Muscle layer of duodenum (tissue), 2 donors: Measurements from ENCODE around the gene SLC66A2.

Experiments
- H3K27ac ChIP-seq: one replicate; pipeline ENCODE4 v1.7.0; 2013; ENCODE audit warnings: mild to moderate bottlenecking, low read length
- H3K27me3 ChIP-seq: one replicate; pipeline ENCODE4 v1.7.0; 2013; ENCODE audit warnings: low read depth, mild to moderate bottlenecking, control low read depth, low read length
- H3K36me3 ChIP-seq, 2 donors: one replicate each; pipeline ENCODE4 v1.7.0; 2013; ENCODE audit warnings: low read length in 2 of 2, control low read depth in 1 of 2, mild to moderate bottlenecking in 1 of 2; ENCODE audit not compliant: insufficient read depth in 2 of 2, control insufficient read depth in 1 of 2
- H3K4me1 ChIP-seq, 2 donors: one replicate each; pipeline ENCODE4 v1.7.0; 2013; ENCODE audit warnings: low read length in 2 of 2, mild to moderate bottlenecking in 2 of 2, control low read depth in 1 of 2, moderate library complexity in 1 of 2; ENCODE audit not compliant: insufficient read depth in 2 of 2, control insufficient read depth in 1 of 2
- H3K4me3 ChIP-seq, 2 donors: one replicate each; pipeline ENCODE4 v1.7.0; 2013; ENCODE audit warnings: low read length in 2 of 2, low read depth in 1 of 2, mild to moderate bottlenecking in 1 of 2
- H3K9me3 ChIP-seq, 2 donors: one replicate each; pipeline ENCODE4 v1.7.0; 2013; ENCODE audit warnings: low read length in 2 of 2, control low read depth in 1 of 2, mild to moderate bottlenecking in 1 of 2; ENCODE audit not compliant: control insufficient read depth in 1 of 2
- donor health status: healthy.

The SLC66A2 gene

GRCh38 chr18:79947881-79948610 is 3.4 kb downstream of the SLC66A2 start:
- H3K27me3 ChIP-seq, result no peaks in the 10 kb centered on the region
- H3K4me1 ChIP-seq, result peaks cover 4 to 48% of the 10 kb centered on the region in 2 donors
- H3K9me3 ChIP-seq, result no peaks in the 10 kb centered on the region
- no peak overlapping the region for H3K4me3 ChIP-seq
- no peak overlapping the region for H3K27ac ChIP-seq
- H3K36me3 ChIP-seq, result peaks cover 2 to 7% of the 10 kb centered on the region in 2 donors

GRCh38 chr18:79947054-79947755 is 4.2 kb downstream of the SLC66A2 start:
- Histone ChIP-seq H3K4me1 (peaks cover 4 to 46% of the 10 kb centered on the region in 2 donors), H3K27me3 (no peaks in the 10 kb centered on the region), H3K36me3 (peaks cover 10 to 16% of the 10 kb centered on the region in 2 donors), H3K27ac (no peak overlapping the region), H3K9me3 (no peaks in the 10 kb centered on the region), H3K4me3 (no peak overlapping the region)

DNA sequence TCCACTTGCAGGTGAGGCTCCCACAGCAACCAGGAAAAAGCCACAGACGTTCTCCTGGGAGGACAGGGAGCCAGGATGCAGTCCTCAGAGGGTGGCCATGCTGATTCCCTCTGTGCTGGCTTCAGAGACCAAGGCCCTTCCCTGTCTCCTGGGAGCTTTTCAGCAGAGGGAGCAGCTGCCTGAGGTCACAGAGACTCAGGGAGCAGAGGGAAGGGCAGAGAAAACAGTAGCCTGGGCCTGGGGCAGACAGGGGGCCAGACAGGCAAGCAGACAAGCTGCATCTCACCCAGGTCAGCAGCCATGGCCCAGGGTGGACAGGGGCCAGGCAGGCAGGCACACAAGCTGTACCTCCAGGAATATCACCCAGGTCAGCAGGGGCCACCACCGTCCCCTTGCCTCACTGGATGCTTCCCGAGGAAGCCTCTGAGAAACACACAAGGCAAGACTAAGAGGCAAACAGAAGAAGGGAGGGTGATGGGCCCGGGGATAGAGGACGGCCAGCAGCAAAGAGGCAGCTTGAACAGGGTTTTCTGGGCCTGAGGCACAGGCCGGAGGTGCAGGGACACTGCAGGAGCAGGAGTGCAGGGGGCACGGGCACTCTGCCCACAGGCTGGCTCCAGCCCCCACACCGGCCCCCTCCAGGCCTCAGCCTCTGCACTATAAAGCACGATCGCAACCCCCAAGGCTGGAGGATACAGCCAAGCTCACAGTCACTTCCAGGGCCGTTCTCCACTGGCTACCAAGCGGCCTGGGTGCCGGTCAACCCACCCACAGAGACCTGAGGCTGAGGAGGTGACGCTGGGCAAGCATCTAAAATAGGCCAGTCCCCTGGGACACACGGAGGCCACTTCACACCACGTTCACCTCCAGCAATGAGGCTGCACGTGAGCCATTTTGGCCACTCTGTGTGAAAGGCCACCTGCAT is 6.1 kb downstream of the SLC66A2 start:
- H3K4me3 ChIP-seq, result no peak overlapping the region
- no peaks in the 10 kb centered on the region for H3K9me3 ChIP-seq
- peaks cover 20 to 34% of the 10 kb centered on the region in 2 donors for H3K36me3 ChIP-seq
- H3K4me1 ChIP-seq, result peaks cover 4 to 40% of the 10 kb centered on the region in 2 donors
- H3K27ac ChIP-seq, result no peak overlapping the region
- H3K27me3 ChIP-seq, result no peaks in the 10 kb centered on the region

DNA sequence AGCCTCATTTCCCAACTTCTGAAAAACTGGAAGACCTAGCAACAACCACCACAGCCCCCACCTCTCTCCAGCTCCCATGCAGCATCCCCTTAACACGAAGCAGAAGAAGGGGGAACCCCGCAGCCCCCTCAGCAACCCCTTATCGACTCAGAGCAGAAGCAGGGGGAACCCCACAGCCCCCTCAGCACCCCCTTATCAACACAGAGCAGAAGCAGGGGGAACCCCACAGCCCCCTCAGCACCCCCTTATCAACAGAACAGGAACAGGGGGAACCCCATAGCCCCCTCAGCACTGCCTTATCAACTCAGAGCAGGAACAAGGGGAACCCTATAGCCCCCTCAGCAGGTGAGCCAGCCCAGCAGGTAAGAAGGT is 6.7 kb downstream of the SLC66A2 start:
- Histone ChIP-seq H3K27me3 (no peaks in the 10 kb centered on the region), H3K4me3 (no peak overlapping the region), H3K9me3 (peaks cover 0 to 3% of the 10 kb centered on the region in 2 donors), H3K27ac (no peak overlapping the region), H3K4me1 (peaks cover 4 to 33% of the 10 kb centered on the region in 2 donors), H3K36me3 (peaks cover 20 to 34% of the 10 kb centered on the region in 2 donors)

DNA sequence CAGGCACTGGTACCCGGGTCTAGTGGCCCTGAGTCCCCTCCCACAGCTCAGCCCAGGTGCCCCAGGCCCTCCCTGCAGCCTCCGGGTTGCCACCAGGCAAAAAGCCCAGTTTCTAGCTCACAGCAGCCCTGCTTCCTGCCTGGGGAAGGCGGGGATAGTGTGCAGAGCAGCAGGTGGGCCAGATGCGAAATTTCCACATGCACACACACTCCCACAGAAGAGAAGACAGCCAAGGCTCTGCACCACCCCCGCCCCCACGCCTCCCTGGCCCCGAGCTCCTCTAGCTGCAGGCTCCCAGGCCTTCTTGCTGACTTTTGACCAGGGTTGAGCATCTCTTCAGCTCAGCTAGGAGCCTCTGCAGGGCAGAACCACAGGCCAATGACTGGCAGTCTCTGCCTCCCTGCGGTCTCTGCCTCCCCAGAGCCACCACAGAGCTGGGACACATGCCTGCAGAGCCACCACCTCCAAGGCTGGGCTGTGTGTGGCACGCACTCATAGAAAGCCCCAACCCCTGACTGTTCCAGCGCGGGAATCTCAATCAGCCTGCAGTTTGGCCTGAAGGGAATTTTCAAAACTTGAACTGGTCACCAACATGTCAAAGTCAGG is 7.2 kb downstream of the SLC66A2 start:
- H3K4me1 ChIP-seq, result peaks cover 4 to 28% of the 10 kb centered on the region in 2 donors
- H3K9me3 ChIP-seq, result peaks cover 0 to 3% of the 10 kb centered on the region in 2 donors
- H3K36me3 ChIP-seq, result peaks cover 20 to 34% of the 10 kb centered on the region in 2 donors
- no peak overlapping the region for H3K27ac ChIP-seq
- H3K4me3 ChIP-seq, result no peak overlapping the region
- no peaks in the 10 kb centered on the region for H3K27me3 ChIP-seq

- H3K27me3 ChIP-seq, result no peaks in the 10 kb centered on the region
- H3K4me1 ChIP-seq, result peaks cover 0 to 23% of the 10 kb centered on the region in 2 donors
- no peak overlapping the region for H3K4me3 ChIP-seq
- H3K36me3 ChIP-seq, result peaks cover 20 to 34% of the 10 kb centered on the region in 2 donors
- no peak overlapping the region for H3K27ac ChIP-seq
- H3K9me3 ChIP-seq, result peaks cover 0 to 3% of the 10 kb centered on the region in 2 donors
Measured at GRCh38 chr18:79943608-79944125, 7.8 kb downstream of the SLC66A2 start.

DNA sequence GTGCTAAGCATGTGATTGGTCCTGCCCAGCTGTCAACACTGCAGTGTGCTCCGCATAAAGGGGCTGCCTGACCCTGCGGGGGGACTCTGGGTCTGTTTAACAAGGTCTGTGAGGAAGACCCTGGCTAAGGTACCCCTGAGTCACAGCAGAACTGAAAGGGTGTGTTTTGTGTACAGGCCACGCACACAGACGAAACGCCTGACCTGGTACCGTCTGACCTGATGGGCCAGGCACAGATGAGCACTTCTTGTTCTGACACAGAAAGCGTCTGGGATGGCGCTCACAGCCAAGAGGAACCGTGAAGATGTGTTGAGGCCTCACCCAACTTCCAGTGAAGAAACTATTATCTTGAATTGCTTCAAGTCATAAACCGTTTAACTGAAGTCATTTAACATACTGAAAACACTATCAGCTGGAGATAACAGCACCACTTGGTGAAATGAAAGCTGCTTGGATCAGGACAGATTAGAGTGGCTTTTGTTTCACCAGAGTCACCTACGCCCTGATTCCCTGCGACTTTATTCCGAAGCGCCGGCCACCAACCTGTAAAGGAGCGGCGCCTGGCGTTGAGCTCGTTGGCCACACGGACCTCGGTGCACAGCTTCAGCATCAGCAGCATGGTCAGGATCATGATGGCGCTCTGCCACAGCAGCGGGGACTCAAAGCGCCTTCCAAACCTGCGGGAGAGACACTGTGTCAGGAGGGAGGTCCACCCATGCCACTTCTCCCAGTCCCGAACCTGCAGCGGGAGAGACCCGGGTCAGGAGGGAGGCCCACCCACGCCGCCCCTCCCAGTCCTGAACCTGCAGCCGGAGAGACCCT is 8.5 kb downstream of the SLC66A2 start:
- H3K4me1 ChIP-seq, result peaks cover 0 to 23% of the 10 kb centered on the region in 2 donors

GRCh38 chr18:79942211-79942610 is 9.2 kb downstream of the SLC66A2 start:
- Histone ChIP-seq H3K36me3 (peaks cover 20 to 43% of the 10 kb centered on the region in 2 donors), H3K9me3 (peaks cover 0 to 3% of the 10 kb centered on the region in 2 donors), H3K27ac (no peak overlapping the region), H3K4me1 (peaks cover 0 to 23% of the 10 kb centered on the region in 2 donors), H3K4me3 (no peak overlapping the region), H3K27me3 (no peaks in the 10 kb centered on the region)

More for the DNA sequence above, 8.5 kb downstream of the SLC66A2 start:
- H3K27me3 ChIP-seq, result no peaks in the 10 kb centered on the region
- peaks cover 0 to 3% of the 10 kb centered on the region in 2 donors for H3K9me3 ChIP-seq
- H3K36me3 ChIP-seq, result peaks cover 20 to 37% of the 10 kb centered on the region in 2 donors
- no peak overlapping the region for H3K4me3 ChIP-seq
- H3K27ac ChIP-seq, result no peak overlapping the region

DNA sequence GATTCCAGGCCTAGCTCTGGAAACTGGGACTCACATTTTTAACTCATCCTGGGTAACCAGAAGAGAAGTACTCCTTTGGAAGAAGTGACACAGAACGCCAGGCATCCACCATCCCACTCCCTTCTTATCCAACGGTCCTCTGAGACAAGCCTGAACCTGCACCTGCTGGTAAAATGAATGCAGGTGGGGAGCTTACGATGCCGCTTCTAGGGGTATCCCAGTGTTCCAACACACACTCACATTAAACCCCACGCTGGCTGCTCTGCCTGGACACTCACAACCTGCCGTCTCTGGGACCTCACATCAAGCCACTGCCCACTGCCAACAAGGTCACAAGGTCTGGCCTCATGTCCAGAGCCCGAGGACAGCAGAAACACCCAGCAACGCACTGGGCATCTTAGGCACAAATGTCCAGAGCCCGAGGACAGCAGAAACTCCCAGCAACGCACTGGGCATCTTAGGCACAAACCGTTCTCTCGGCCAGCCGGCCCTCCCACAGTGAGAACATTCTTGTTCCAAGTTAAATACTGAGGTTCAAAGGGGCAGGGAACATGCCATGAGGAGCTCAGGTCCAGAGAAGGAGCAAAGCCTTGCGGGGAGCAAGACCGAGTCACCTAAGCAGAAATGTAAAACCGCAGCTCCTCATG is 9.9 kb downstream of the SLC66A2 start:
- Histone ChIP-seq H3K27me3 (no peaks in the 10 kb centered on the region), H3K9me3 (peaks cover 0 to 3% of the 10 kb centered on the region in 2 donors), H3K27ac (no peak overlapping the region), H3K4me1 (peaks cover 0 to 19% of the 10 kb centered on the region in 2 donors), H3K4me3 (no peak overlapping the region), H3K36me3 (peaks cover 20 to 45% of the 10 kb centered on the region in 2 donors)
